HG03354 (cell line): ENCODE results near the gene RPS19.
"Not testable (repeated sequence)": the region's sequence is repeated elsewhere in the genome, so short reads cannot be mapped to it uniquely, and the experiment has no call there.

Source experiments
- ATAC-seq: cut with Tn5 transposase; IDR thresholded peaks from one replicate; pipeline ENCODE4 v1.9.1; 2021; ENCODE audit warnings: mild to moderate bottlenecking; ENCODE audit not compliant: unreplicated experiment, poor library complexity, severe bottlenecking

The RPS19 gene

DNA sequence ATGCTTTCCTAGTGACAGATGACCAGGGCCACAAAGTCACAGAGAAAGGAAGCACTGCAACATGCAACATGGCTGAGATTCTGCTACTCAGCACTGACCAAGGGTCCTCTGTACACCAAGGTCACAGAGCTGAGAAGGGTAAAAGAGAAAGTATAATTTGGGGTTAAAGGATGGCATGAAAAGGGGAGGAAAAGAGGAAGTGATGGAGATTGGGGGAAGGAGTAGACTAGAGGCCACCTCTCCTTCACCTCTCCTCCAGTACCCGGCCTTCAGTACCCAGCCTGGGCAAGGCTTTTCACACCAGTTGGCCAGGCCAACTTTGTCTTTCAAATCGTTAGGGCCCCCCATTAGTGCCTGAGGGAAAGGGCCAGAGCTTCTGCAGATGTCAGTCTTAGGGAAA is 6.3 kb upstream of the RPS19 start:
- ATAC-seq = no peak

DNA sequence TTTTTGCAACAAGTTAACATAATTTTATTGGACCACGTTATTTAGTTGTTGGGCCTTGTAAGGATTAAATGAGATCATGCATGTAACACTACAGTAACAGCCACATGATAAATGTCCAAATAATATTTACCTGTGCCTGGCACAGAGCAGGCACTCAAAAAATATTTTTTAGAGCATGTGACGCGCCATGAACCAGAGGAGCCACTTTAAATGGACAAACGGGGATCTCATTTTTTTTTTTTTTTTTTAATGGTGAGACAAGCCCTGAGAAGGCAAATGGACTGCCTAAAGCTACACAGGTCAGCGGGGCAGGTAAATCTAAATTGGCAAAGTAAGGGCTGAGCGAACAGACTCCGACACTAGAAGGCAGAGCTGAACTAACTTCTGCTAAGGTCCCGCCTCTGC is 840 bp upstream of the RPS19 start:
- ATAC-seq = no peak

DNA sequence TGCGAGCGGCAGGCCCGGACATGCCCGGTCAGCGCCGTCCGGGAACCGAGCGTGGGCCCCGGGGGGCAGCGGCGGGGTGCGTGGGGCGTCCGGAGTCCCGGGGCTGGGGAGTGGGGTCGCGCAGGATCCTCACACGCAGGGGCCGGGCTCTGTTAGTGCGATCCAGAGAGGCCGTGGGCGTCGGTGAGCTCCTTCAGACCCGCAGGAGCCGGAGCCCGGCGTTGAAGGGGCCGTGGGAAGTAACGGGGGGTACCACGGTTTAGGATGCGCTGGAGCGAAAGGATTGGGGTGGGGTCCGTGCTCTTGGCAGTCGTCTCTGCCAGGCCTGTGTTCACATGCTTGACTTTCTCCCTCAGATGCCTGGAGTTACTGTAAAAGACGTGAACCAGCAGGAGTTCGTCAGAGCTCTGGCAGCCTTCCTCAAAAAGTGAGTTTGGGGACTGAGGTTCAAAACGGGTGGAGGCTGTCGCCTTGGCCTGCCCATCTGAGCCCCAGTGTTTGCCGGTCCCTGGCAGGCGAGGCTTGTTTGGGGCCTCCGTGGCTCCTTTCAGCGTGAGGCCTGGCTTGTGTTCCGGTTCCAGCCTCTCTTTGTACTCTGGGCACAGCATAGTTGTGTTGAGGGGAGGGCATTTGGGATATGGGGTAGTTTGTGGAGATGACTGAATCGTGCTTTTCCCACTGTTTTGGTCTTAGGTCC is 512 bp downstream of the RPS19 start:
- no peak for ATAC-seq

DNA sequence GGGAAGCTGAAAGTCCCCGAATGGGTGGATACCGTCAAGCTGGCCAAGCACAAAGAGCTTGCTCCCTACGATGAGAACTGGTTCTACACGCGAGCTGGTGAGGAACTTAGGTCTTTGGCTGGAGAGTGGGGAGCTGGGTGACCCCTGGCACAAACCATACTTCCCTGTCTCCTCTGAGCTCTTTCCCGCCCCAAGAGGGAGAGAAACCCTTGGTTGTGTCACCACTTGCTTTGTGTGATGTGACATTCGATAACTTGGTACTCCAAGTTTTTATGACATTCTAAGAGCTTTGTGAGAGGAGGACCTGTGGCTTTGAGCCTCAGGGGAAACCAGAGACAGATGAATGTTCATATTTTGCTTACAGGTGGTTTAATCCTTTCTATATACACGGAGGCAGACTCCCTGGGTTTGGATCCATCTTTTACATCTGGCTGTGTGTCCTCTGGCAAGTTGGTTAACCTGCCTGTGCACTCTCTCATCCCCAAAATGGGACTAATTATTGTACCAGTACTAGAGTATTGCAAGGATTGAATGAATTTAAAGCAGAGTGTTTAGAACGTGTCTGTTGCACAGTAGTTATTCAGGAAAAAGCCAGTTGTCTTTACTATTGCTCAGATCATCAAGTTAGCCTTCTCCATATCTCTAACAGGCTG is 1.2 kb downstream of the RPS19 start:
- no peak for ATAC-seq

DNA sequence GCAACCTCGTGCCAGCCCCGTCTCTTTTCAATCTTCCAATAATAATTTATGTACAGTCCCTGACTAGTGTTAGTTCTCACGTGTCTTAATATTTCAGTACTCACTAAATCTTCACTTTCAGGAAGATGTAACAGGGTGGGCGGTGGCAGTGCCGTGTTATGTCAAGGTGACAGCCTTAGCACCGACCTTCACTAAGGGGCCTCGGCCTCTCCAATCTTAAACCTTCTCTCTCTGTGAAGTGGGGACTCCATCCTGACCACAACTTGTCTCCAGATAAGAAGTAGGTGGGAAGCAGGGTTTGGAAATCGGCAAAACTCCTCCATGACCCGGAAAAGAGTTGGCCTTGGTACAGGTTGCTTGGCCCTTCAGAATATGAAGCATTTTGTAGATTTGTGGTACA is 1.8 kb downstream of the RPS19 start:
- no peak for ATAC-seq

DNA sequence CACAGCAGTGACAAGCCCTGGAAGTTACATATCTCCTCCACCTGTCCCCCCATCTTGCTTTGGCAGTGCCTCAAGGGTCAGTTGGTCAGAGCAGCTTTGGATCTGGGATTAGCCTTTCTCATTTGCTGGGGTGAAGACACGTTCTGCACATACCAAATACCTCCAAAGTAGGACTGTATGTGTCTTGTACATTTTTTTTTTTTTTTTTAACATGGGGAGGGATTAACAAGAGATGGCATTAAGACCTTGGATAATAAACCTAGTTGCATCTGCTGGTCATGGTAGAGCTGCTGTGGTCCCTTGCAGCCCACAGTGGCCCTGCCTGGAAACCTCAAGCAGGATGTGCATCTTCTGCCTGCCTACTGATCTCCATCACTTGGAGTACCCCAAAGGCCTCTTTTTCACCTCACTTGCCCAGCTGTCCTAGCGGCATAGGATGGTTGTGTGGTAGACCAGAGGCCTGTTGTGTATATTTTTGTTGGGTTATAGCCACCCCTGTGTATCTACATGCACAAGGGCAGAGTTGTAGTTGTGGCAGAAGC is 2.5 kb downstream of the RPS19 start:
- no peak for ATAC-seq

DNA sequence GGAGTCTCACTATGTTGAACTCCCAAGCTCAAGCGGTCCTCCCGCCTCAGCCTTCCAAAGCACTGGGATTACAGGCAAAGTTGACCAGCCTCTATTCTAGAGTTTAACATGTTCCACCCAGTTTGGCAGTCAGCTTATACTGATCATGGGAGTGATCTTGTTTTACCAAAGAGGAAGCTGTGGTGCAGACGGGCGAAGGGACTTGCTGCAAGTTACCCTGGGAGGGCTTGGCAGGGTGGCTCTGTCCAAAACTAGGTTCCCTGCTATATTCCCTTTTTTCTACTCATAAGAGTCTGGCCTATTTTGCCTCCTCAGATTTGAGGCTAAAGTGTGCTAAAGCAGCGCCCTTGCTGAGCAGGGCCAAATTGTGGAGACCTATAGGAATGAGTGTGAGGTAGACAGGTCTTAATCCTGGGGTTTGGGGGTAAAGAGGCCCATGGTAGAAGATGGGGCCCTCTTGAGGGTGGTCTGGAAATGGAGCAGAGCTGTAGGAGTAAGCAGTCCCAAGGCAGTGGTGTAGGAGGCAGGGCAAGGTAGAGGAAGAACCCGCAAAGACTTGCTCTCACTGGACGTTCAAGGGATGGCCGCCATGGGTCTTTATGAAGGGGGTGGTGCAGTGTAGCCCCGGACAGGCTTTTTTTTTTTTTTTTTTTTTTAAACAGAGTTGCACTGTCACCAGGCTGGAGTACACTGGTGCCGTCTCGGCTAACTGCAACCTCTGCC is 3.3 kb downstream of the RPS19 start:
- ATAC-seq = no peak

DNA sequence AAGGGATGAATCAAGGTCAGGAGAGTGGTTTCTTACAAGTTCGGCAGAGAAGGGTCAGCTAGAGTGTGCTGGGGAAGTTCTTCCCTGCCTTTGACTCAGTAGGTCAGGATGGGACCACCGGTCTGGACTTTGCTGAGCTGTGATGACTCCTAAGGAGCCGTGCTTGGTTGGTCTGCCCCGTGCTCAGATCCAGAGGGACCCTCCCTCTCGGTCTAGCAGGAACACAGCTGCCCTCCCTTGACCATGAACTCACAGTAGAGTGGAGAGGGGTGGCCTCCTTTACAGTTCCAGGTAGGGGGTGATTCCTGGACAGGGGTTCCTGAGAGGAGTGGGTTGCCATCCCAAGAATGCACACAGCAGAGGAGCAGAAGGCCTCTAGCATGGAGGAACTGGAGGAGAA is 4.3 kb downstream of the RPS19 start:
- ATAC-seq = no peak

DNA sequence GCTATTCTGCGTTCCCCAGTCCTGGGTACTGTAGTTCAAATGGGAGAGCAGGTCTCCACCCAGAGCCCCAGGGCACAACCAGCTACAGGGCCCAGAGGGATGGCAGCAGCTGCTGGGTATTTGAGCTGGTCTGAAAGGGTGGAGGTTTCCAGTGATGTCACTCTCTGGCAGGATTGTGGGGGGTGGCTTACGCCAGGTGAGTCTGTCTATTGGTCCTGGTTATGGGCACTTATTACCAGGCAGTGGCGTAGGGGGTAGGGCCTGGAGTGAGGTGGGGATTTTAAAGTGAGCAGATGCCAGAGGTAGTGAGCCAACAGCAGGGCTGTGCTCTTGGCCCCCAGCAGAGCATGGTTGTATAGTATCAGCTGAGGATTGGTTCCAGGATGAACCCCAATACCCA is 6.2 kb downstream of the RPS19 start:
- no peak for ATAC-seq

DNA sequence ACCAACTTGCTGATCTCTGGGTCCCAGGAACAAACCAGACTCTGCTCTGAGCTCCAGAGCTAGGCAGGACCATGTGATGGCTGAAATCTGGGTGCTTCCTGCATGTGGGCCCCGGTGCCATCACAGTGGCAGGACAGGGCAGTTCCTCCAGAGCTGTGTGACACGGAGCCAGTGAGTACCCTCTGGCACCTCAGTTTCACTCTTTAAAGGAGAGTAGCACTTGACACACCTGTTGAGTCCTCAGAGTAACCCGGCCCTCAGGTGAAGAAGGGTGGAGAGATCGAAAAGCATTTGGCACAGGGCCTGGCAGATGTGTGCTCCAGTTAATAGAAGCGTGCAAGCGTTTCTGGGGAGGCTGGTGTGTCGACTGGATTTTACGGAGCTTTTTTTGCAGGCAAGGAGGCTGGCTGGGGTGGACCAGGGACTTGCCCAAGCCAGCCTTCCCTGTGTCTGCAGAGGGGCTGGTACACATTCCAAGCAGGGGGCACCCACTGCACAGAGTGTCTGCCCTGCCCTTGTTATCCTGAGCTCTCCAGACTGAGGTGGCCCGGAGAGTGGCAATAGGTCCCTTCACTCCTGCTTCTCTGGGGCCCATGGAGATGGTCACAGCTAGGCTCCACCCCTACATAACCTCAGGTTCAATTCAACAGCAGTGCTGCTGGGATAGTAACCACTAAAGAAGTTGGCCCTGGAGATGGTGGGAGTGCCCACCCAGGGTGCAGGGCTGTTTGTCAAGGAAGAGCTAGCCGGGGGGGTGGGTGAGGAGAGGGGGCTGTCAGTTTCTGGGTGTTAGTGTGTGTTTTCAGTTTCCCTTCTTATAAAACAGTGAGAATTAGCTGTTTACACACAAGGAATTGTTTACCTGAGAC is 8.3 kb downstream of the RPS19 start:
- no peak for ATAC-seq

DNA sequence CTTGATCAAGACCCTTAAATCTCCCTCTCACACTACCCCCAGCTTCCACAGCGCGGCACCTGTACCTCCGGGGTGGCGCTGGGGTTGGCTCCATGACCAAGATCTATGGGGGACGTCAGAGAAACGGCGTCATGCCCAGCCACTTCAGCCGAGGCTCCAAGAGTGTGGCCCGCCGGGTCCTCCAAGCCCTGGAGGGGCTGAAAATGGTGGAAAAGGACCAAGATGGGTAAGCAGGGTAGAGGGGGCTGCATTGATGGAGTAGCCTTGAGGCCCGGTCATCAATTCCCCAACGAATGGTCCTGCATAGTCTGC is 8.9 kb downstream of the RPS19 start:
- ATAC-seq = no peak

DNA sequence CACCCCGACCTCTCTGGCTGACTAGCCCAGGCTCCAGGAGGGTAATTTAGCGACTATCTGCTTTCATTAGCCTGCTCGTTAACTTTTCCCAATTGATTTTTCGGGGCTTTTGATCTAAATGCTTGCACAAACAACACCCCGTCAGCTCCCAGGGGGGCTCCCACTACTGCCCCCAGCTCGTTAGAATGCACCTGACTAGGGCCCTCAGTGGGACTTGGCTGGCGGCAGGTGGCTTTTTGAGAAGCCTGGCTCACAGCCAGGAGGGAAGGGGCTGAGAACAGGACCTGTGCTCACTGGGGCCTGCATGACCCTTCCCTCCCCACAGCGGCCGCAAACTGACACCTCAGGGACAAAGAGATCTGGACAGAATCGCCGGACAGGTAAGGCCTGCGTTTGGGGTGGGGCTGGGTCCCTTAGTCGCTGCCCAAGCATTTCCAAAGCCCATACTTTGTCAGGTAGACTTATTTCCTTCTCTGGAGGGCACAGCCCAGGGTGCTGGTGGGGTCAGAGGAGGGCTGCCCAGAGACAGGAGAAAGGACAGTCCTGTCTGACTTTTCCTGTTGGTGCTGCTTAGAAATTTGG is 9.4 kb downstream of the RPS19 start:
- no peak for ATAC-seq

DNA sequence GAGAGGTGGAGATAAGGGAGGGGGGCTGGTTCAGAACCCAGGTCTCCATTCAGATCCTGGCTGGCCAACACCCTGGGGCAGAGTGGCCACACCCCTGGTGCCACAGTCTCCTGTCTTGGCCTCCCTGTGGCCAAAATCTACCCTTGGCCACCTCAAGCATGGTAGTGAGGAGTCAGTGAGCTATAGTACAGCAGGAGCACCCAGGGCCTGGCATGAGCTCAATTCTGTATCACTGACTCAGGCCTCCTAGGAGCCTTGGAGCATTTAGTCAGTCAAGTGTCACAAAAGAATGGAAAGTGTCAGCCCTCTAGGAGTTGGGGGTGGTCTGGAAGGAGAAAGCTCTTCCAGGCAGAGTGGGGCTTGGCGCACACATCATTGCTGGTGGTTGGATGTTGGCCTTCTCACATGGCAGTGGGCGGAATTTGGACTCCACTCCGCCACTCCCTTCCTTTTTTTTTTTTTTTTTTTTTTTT is 10.4 kb downstream of the RPS19 start:
- no peak for ATAC-seq

DNA sequence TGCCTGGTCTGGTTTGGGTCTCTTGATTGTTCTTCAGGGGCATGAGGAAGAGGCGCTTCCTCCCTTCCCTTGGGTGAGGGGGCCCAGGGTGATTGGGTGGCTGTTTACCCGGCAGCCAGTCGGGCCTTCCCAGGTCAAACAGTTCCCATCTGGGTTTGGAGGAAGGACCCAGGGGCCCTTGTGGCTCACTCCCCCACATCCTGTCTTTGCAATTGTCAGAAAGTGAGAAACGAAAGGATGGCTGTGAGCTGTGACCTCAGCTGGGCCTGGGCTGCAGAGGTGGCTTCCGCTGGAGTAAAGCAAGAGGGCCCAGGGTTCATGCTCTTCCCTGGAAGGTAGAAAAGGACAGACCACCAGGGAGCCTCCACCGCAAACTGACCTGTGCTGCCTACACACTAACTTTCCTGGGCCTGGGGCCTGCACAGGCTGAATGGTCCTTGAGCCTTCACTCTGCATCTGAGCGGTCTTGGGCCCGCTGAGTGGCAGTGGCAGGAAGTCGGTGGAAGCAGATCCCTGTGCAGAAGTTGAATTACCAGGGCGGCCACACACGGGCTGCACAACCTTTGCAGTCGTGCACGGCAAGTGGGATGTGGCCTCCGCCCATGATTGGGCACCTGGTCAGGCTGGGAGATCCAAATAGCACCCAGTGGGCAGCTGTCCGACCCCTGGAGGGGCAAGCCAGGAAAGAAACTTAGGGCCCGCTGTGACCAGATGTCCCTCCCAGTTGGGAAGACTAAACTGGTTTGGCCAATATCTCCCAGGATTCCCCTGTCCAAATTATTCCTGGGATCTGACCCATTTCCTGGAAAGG is 11.7 kb downstream of the RPS19 start:
- peak; percentile 53 for ATAC-seq

DNA sequence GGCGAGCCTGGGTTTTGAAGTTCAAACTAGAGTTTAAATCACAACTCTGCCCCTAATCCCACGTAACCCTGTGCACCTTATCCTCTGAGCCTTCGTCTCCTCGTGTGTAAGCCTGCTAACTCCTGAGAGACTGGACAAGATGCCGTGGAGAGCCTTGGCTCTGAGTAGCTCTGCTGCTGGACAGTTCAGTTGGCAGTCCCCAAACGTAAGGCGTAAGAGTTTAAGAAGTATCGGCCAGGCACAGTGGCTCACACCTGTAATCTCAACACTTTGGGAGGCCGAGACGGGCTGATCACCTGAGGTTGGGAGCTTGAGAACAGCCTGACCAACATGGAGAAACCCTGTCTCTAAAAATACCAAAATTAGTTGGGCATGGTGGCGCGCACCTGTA is 12.3 kb downstream of the RPS19 start:
- ATAC-seq = no peak

DNA sequence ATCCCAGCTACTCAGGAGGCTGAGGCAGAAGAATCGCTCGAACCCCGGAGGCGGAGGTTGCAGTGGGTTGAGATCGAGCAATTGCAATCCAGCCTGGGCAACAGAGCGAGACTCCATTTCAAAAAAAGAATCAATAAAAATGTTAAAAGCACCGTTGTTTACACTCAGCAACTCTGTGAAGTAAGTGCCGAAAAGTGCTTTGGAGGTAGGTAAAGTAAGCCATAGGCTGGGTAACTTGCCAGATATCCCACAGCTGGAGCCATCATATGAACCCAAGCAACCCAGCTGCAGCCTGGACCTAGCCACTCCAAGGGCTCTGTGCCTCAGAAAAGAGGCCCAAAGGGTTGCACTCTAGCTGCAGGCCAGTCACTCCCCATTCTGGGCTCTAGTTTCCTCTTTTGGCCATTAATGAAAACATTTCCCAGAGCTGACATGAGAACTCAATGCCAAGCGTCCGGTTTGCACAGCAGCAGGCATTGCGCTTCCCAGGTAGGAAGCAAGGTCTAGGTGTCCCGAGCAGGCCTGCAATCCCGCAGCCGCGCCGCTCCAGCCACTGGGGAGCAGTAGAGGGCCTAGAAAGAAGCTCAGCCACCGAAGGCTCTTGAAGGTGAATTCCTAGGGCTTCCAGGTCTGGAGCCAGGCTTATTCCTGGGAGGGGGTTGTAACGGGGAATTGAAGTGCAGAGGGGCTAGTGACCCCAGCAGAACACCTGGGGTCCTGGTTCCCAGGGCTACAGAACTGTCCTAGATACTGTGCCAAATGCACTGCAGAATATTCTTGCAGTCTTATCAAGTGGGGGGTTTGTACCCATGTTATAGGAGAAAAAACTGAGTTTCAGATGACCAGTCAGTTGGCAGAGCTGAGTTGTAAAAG is 13.0 kb downstream of the RPS19 start:
- no peak for ATAC-seq

DNA sequence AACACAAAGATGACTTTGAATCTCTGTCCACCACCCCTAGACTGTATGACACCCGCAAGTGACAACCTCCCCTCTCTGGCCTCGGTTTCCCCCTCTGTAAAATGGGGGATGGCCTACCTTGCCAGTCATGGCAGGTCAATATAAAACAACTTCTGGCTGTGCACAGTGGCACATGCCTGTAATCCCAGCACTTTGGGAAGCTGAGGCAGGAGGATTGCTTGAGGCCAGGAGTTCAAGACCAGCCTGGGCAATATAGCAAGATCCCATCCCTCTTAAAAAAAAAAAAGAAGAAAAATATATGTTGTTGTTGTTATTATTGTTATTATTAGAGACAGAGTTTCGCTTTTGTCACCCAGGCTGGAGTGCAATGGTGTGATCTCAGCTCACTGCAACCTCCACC is 15.9 kb downstream of the RPS19 start:
- ATAC-seq = not testable (repeated sequence)
